ENCODE data around the gene PATE4.

The PATE4 gene, protein sequence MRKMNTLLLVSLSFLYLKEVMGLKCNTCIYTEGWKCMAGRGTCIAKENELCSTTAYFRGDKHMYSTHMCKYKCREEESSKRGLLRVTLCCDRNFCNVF

DNA sequence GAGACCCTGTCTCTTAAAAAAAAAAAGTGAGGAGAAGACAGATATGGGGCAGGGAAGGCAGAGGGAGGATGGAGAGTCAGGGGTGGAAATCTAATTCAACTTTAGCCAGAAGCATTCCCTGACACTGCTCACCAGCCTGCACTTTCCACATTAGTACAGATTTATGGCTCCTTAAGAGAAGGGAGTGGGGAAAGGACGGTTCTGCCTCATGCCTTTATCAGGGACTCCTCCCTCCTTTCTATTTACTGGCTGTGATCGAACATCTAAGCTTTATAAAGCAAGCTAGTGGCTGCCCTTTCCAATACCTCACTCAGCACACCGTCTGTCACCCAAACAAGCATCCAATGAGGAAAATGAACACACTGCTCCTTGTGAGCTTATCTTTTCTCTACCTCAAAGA is at the start of gene PATE4:
TSS of gene PATE4 (plus strand) at position 301 of the 400 bp plus-strand sequence. CDS start at position 345, 44 bp downstream.
- Histone ChIP-seq H3K36me3 (ENCODE audit: insufficient read depth, low read length) (no peaks in the 10 kb centered on the region), H3K79me2 (ENCODE audit: insufficient read depth, low read length) (no peaks in the 10 kb centered on the region), H3K9me3 (ENCODE audit: insufficient read depth, low read length, severe bottlenecking) (no peaks in the 10 kb centered on the region), H2AFZ (ENCODE audit: low read depth, low read length) (no peak within 1 kb of the TSS), H3K4me2 (ENCODE audit: insufficient read depth, low read length) (no peak within 1 kb of the TSS), H3K4me1 (ENCODE audit: insufficient read depth, low read length) (no peaks in the 10 kb centered on the region), H3K27me3 (ENCODE audit: insufficient read depth, low read length, poor library complexity) (peaks cover 2% of the 10 kb centered on the region), H3K4me3 (ENCODE audit: low read depth in 1 of 2, low read length in 2 of 2) (no peak within 1 kb of the TSS), H4K20me1 (ENCODE audit: insufficient read depth, low read length) (no peaks in the 10 kb centered on the region), H3K27ac (ENCODE audit: low read length) (no peak within 1 kb of the TSS), H3K9ac (ENCODE audit: low read depth, low read length) (no peak within 1 kb of the TSS)
- no peak for ATAC-seq (ENCODE audit: insufficient read depth, low read depth)
- TF ChIP-seq EZH2 (IDR thresholded peaks at IDR 0.05; ENCODE audit: borderline replicate concordance, low read depth, low read length, severe bottlenecking) = no peak
- TF ChIP-seq, protein P1, sequence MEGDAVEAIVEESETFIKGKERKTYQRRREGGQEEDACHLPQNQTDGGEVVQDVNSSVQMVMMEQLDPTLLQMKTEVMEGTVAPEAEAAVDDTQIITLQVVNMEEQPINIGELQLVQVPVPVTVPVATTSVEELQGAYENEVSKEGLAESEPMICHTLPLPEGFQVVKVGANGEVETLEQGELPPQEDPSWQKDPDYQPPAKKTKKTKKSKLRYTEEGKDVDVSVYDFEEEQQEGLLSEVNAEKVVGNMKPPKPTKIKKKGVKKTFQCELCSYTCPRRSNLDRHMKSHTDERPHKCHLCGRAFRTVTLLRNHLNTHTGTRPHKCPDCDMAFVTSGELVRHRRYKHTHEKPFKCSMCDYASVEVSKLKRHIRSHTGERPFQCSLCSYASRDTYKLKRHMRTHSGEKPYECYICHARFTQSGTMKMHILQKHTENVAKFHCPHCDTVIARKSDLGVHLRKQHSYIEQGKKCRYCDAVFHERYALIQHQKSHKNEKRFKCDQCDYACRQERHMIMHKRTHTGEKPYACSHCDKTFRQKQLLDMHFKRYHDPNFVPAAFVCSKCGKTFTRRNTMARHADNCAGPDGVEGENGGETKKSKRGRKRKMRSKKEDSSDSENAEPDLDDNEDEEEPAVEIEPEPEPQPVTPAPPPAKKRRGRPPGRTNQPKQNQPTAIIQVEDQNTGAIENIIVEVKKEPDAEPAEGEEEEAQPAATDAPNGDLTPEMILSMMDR (IDR thresholded peaks at IDR 0.05; ENCODE audit: borderline replicate concordance, extremely low read depth, low read length, poor library complexity, severe bottlenecking) = no peak
- DNase-seq = no peak

DNA sequence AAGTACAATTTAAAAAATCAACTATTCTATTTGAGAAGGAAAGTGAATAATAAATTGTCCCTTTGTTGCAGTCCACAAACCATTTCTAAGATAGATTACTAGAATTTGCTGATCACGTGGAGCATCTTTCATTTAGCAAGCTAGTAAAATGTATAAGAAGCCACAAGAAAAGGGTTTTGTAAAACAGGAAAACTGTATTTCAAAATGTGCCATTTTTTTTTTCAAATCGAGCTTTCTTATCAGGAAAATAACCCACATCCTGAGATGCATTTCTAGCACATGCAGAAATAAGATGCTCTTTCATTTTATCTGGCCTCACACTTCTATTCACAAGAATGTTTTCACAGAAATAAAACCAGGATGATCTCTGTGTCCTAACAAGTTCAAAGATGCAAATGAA is 48.4 kb upstream of the PATE4 start:
- peaks cover 2% of the 10 kb centered on the region for H3K27me3 ChIP-seq (ENCODE audit: insufficient read depth, low read length, poor library complexity)

GRCh38 chr11:125787827-125788226 is 45.3 kb upstream of the PATE4 start, which contains the start of gene PATE3:
Gene PATE3 (plus strand): TSS chr11:125788127. CDS start chr11:125788152, 25 bp downstream.
- Histone ChIP-seq H3K27ac (ENCODE audit: low read length) (no peak within 1 kb of the TSS), H3K4me3 (ENCODE audit: low read depth in 1 of 2, low read length in 2 of 2) (no peak within 1 kb of the TSS), H3K27me3 (ENCODE audit: insufficient read depth, low read length, poor library complexity) (peaks cover 2% of the 10 kb centered on the region), H3K9ac (ENCODE audit: low read depth, low read length) (no peak within 1 kb of the TSS), H3K36me3 (ENCODE audit: insufficient read depth, low read length) (no peaks in the 10 kb centered on the region), H4K20me1 (ENCODE audit: insufficient read depth, low read length) (no peaks in the 10 kb centered on the region), H3K79me2 (ENCODE audit: insufficient read depth, low read length) (no peaks in the 10 kb centered on the region), H3K4me1 (ENCODE audit: insufficient read depth, low read length) (no peaks in the 10 kb centered on the region), H3K9me3 (ENCODE audit: insufficient read depth, low read length, severe bottlenecking) (no peaks in the 10 kb centered on the region), H3K4me2 (ENCODE audit: insufficient read depth, low read length) (no peak within 1 kb of the TSS), H2AFZ (ENCODE audit: low read depth, low read length) (no peak within 1 kb of the TSS)
- ATAC-seq (ENCODE audit: insufficient read depth, low read depth) (no peak), DNase-seq (no peak)
- TF ChIP-seq, protein P1 (IDR thresholded peaks at IDR 0.05; ENCODE audit: borderline replicate concordance, extremely low read depth, low read length, poor library complexity, severe bottlenecking) = no peak
- TF ChIP-seq EZH2 (IDR thresholded peaks at IDR 0.05; ENCODE audit: borderline replicate concordance, low read depth, low read length, severe bottlenecking) = no peak

More for the DNA sequence above, 48.4 kb upstream of the PATE4 start:
- Histone ChIP-seq H3K4me3 (ENCODE audit: low read depth in 1 of 2, low read length in 2 of 2) (no peak overlapping the region), H2AFZ (ENCODE audit: low read depth, low read length) (no peak overlapping the region), H3K79me2 (ENCODE audit: insufficient read depth, low read length) (no peaks in the 10 kb centered on the region), H3K4me2 (ENCODE audit: insufficient read depth, low read length) (no peak overlapping the region), H3K4me1 (ENCODE audit: insufficient read depth, low read length) (no peaks in the 10 kb centered on the region), H3K9me3 (ENCODE audit: insufficient read depth, low read length, severe bottlenecking) (no peaks in the 10 kb centered on the region), H3K27ac (ENCODE audit: low read length) (no peak overlapping the region), H3K9ac (ENCODE audit: low read depth, low read length) (no peak overlapping the region), H3K36me3 (ENCODE audit: insufficient read depth, low read length) (no peaks in the 10 kb centered on the region), H4K20me1 (ENCODE audit: insufficient read depth, low read length) (no peaks in the 10 kb centered on the region)
- DNase-seq = no peak
- TF ChIP-seq, protein P1 (IDR thresholded peaks at IDR 0.05; ENCODE audit: borderline replicate concordance, extremely low read depth, low read length, poor library complexity, severe bottlenecking) = no peak
- TF ChIP-seq EZH2 (IDR thresholded peaks at IDR 0.05; ENCODE audit: borderline replicate concordance, low read depth, low read length, severe bottlenecking) = no peak
- no peak for ATAC-seq (ENCODE audit: insufficient read depth, low read depth)

Measured in DND-41 (cell line).